GM19239 (cell line): Measurements from ENCODE around the gene RET.

ENCODE experiments used
- DNase-seq: peaks from one replicate; pipeline ENCODE4 v3.0.0; 2011; ENCODE audit warnings: low spot score; ENCODE audit not compliant: insufficient read length
- FAIRE-seq: peaks from 2 replicates; lab custom pipeline; 2011; peaks lifted over from hg19 to GRCh38; lab: Jason Lieb, UNC

Gene RET

GRCh38 chr10:43043773-43044447, 33.0 kb upstream of the RET start:
- FAIRE-seq: no peak
- DNase-seq: no peak

- FAIRE-seq: no peak
- DNase-seq: no peak
These were observed 32.4 kb upstream of the RET start for GRCh38 chr10:43044448-43044921.

- FAIRE-seq: no peak
- no peak for DNase-seq
These were observed 31.8 kb upstream of the RET start for GRCh38 chr10:43044961-43045621.

GRCh38 chr10:43045631-43046287, 31.1 kb upstream of the RET start:
- FAIRE-seq: no peak

GRCh38 chr10:43046288-43046991, 30.4 kb upstream of the RET start:
- FAIRE-seq: no peak

More at GRCh38 chr10:43045631-43046287, 31.1 kb upstream of the RET start:
- DNase-seq: no peak

GRCh38 chr10:43047288-43047970, 29.4 kb upstream of the RET start:
- DNase-seq: no peak
- FAIRE-seq: no peak

More at GRCh38 chr10:43046288-43046991, 30.4 kb upstream of the RET start:
- DNase-seq: no peak

- DNase-seq: no peak
- no peak for FAIRE-seq
These were observed 28.4 kb upstream of the RET start for GRCh38 chr10:43048301-43049051.

GRCh38 chr10:43049081-43049551, 27.8 kb upstream of the RET start:
- FAIRE-seq: no peak
- DNase-seq: no peak

GRCh38 chr10:43050011-43050410, 26.9 kb upstream of the RET start:
- no peak for DNase-seq
- no peak for FAIRE-seq

GRCh38 chr10:43053825-43054224, 23.0 kb upstream of the RET start:
- FAIRE-seq (no peak), DNase-seq (no peak)

- DNase-seq: no peak
- no peak for FAIRE-seq
These were observed 22.3 kb upstream of the RET start for GRCh38 chr10:43054593-43054992.

- FAIRE-seq: no peak
- DNase-seq: no peak
These were observed 21.7 kb upstream of the RET start for GRCh38 chr10:43055217-43055616.

GRCh38 chr10:43055991-43056567, 20.8 kb upstream of the RET start:
- FAIRE-seq (no peak), DNase-seq (no peak)

- no peak for FAIRE-seq
- DNase-seq: no peak
These were observed 20.3 kb upstream of the RET start for GRCh38 chr10:43056568-43057011.

- DNase-seq (no peak), FAIRE-seq (no peak)
These were observed 19.6 kb upstream of the RET start for GRCh38 chr10:43057231-43057711.

- no peak for FAIRE-seq
- DNase-seq: no peak
These were observed 19.0 kb upstream of the RET start for GRCh38 chr10:43057831-43058340.

- FAIRE-seq (no peak), DNase-seq (no peak)
These were observed 18.0 kb upstream of the RET start for GRCh38 chr10:43058716-43059335.

- no peak for FAIRE-seq
- DNase-seq: no peak
These were observed 17.5 kb upstream of the RET start for GRCh38 chr10:43059336-43059720.
